DMS53 treated with DMSO at 0.1 percent for 48 hours (cell line): ENCODE data around the gene FAM50A.

Experiments
- DNase-seq: peaks from one replicate; lab custom pipeline; 2025; ENCODE audit not compliant: unreplicated experiment; lab: John Stamatoyannopoulos, UW

The FAM50A gene

DNA sequence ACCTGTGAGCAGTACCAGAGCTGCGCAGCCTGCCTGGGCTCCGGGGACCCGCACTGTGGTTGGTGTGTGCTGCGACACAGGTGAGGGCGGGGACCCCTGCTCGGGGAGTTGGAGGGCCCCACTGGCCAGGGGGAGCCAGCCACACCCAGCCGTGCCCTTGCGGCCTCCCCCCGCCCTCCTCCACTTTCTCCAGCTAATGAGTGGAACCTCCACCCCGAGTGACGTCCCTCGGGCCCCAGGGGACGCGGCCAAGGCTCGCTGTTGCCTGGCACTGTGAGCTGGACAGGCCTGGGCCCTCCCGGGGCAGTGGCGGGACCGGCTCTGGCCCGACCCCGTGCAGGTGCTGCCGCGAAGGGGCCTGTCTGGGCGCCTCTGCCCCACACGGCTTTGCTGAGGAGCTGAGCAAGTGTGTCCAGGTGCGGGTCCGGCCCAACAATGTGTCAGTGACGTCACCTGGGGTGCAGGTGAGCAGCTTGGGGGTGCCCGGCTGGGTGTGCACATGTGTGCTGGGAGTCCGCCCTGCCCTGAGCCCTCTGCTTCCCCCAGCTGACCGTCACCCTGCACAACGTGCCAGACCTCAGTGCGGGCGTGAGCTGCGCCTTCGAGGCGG lies 19.8 kb downstream of the FAM50A start:
- no peak for DNase-seq

DNA sequence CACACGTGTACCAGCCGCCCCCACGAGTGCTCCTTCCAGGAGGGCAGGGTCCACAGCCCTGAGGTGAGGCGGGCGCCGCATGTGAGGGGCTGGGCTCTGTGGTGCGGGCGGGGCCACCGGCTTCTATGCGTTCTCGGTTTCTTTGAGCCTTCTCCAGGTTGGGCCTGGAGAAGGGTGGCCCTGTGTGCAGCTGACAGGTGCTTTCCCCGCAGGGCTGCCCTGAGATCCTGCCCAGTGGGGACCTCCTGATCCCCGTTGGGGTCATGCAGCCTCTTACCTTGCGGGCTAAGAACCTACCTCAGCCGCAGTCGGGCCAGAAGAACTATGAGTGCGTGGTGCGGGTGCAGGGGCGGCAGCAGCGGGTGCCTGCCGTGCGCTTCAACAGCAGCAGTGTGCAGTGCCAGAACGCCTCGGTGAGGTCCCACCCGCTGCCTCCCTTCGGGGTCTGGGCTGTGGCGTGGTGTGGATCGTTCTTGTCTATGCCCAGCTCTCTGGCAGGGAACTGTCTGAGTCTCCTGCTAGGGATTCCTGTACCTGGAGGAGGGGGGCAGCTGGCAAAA lies 20.9 kb downstream of the FAM50A start:
- DNase-seq = no peak

DNA sequence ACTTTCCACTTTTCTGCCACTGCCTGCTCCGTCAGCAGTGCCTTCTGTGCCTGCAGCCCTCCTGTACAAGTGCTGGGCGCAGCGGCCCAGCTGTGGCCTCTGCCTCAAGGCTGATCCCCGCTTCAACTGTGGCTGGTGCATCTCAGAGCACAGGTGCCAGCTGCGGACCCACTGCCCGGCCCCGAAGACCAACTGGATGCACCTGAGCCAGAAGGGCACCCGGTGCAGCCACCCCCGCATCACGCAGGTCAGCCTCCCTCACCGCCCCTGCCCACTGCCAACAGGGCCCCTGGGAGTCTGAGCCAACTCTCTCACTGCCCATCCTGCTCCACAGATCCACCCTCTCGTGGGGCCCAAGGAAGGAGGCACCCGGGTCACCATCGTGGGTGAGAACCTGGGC lies 21.7 kb downstream of the FAM50A start:
- no peak for DNase-seq

DNA sequence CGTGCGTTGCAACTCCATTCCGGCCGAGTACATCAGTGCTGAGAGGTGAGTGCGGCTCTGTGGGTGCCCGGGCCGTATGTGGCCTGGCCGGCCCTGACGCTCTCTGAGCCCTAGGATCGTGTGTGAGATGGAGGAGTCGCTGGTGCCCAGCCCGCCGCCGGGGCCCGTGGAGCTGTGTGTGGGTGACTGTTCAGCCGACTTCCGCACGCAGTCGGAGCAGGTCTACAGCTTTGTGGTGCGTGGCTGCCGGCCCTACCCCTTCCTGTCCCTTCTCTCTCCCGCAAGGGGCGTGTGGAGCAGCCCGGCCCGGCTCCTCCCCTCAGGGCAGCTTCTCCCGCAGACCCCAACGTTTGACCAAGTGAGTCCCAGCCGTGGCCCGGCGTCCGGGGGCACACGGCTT lies 22.1 kb downstream of the FAM50A start:
- no peak for DNase-seq

DNA sequence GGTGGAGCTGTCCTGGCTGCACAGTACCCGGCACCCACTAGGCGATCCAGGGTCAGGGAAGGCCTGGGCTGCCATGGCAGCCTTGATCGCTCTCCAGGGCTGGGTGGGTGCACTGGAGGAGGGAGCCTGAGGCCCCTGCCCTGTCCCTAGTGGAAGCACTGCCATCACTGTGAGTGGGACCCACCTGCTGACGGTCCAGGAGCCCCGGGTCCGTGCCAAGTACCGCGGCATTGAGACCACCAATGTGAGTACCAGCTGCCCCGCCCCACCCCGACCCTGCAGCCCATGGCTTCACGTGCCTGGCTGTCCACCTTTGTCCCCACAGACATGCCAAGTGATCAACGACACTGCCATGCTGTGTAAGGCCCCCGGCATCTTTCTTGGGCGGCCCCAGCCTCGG lies 23.0 kb downstream of the FAM50A start:
- no peak for DNase-seq

DNA sequence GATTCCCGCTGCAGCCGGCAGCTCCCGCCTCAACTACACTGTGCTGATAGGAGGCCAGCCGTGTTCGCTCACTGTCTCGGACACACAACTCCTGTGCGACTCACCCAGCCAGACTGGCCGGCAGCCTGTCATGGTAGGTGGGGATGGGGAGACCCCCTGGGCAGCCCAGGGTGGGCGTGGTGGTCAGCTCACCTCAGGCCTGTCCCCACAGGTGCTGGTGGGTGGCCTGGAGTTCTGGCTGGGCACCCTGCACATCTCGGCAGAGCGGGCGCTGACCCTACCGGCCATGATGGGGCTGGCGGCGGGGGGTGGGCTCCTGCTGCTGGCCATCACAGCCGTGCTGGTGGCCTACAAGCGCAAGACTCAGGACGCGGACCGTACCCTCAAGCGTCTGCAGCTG lies 23.6 kb downstream of the FAM50A start:
- no peak for DNase-seq

DNA sequence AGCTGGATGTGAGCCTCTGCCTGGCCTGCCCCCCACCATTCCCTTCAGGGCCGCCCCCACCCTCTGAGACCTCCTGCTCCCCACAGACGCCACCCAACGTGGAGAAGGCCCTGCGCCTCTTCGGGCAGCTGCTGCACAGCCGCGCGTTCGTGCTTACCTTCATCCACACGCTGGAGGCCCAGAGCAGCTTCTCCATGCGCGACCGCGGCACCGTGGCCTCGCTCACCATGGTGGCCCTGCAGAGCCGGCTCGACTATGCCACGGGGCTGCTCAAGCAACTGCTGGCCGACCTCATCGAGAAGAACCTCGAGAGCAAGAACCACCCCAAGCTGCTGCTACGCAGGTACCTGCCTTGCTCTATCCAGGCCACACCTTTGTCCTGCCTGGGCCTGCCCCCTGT lies 24.3 kb downstream of the FAM50A start:
- no peak for DNase-seq

DNA sequence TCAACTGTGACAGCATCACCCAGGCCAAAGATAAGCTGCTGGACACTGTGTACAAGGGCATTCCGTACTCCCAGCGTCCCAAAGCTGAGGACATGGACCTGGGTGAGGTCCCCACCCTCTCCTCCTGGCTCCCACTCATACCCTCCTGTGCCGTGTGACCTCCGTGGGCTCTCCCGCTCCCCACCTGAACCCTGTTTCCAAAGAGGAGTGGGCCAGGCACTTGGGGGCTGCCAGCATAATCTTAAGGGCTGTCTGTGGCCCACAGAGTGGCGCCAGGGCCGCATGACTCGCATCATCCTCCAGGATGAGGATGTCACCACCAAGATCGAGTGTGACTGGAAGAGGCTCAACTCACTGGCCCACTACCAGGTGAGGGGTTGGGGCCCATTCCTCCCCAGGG lies 25.2 kb downstream of the FAM50A start:
- no peak for DNase-seq

DNA sequence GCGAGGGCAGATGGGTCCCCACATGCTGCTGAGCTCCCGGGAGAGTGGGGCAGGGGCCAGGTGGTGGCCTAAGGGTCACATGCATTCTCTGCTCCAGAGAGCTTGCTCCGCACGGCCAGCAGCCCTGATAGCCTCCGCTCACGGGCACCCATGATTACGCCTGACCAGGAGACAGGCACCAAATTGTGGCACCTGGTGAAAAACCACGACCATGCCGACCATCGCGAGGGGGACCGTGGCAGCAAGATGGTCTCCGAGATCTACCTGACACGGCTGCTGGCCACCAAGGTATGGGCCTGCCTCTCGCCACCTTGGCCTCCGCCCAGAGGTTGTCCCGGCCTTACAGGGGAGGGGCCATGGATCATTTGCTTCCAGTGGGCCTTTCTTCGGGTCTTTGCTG lies 25.9 kb downstream of the FAM50A start:
- DNase-seq = no peak

DNA sequence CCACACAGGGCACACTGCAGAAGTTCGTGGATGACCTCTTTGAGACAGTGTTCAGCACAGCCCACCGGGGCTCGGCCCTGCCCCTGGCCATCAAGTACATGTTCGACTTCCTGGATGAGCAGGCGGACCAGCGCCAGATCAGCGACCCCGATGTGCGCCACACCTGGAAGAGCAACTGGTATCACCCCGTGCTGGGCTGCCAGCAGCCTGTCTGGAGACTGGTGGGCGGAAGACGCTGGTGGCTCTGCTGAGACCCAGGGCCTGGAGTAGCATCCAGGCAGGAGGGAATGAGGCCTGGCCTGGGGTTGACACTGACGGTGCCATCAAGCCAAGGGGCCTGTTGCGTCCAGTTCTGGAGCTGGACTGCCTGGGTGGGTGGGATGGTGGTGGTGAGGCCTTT lies 26.5 kb downstream of the FAM50A start:
- no peak for DNase-seq

DNA sequence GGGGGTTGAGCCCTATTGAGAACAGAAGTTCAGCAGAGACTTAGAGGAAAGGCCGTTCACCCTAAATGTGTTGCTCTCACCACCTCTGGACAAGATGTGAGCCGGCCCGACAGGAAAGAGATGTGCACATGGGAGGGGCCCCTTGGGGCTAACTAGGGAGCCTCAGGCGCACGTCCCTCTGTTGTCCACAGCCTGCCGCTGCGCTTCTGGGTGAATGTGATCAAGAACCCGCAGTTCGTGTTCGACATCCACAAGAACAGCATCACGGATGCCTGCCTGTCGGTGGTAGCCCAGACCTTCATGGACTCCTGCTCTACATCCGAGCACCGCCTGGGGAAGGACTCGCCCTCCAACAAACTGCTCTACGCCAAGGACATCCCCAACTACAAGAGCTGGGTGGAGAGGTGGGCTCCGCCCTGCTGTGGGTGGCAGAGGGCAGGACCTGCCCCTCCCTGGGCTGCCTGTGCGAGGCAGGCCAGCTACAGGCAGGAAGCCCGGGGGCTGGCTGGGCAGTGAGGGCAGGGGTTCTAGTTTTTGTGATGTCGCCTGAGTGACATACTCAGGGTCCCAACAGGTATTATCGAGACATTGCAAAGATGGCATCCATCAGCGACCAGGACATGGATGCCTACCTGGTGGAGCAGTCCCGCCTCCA lies 27.1 kb downstream of the FAM50A start:
- DNase-seq = no peak

DNA sequence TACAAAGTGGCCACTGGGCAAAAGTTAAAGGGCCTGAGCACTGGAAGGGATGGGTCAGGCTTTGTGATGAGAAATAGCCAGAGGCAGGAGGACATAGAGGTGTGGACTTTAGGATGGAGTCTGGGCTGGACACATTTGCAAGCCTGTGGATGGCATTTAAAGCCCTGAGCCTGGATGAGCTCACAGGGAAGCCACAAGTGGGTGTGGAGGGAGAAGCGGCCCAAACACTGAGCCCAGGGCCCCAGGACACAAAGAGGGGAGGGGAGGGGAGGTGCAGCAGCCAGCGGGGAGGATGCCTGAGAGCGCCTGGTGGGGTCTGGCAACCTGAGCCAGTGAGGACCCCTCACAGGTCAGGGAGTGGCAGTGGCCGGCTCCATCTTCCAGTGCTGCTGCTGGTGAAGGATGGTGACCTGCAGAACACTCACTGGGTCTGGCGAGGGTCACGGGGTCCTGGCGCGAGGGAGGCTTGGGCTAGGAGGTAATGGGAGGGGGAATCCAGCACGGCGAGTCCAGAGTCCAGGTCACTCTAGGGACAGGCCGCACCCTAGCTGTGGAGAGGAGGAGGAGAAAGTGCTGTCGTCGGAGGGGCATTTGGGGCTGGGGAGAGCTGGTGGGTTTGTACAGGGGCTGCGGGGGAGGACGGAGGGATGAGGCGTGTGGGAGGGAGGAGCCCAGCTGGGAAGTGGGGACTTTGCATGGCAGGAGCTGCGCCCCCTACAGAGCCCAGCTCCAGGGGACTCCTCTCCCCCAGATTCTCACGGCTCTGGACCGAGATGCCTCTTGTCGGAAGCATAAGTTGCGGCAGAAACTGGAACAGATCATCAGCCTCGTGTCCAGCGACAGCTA lies 28.1 kb downstream of the FAM50A start:
- DNase-seq = no peak

DNA sequence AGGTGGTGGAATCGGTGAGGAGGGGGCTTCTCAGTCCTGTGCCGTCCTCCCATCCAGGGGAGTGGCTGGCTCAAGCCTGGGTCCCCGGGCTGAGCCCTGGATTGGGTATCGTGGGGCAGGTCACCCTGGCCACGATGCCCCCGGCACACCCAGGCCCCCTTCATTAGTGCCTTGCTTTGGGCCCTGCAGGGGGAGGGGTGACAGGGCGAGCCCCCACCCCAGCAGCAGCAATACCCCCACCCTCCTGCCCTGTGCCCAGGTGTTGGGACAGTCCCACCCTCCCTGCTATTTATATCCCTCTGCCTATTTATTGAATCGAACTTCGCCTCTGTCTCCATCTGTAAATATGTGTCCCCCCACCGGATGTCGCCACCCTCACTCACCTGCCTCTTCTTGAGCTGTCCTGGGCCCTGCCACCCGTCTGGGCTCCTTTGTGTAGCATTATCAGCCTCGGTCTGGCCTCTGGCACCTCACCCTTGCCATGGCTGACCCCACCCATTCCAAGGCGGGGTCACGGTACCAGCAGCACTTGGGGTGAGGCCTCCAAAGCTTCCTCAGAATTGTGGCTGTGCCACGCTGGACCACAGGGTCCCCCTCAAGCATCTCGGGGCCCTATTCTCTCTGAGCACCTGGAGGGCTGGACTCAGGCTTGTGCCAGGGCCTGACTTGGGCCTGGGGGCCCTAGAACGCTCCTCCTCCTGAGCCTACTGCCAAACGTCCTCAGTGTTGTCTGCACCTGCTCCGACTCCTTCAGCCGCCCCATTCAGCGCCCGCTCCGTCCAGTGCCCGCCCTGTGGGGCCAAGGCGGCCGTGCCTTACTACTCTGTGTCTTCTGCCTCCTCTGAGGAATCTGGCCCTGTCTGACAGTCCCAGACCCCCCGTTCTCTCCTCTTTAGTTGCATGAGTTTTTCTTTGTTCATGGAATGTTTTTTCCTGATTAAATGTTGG lies 29.0 kb downstream of the FAM50A start:
- DNase-seq = no peak

DNA sequence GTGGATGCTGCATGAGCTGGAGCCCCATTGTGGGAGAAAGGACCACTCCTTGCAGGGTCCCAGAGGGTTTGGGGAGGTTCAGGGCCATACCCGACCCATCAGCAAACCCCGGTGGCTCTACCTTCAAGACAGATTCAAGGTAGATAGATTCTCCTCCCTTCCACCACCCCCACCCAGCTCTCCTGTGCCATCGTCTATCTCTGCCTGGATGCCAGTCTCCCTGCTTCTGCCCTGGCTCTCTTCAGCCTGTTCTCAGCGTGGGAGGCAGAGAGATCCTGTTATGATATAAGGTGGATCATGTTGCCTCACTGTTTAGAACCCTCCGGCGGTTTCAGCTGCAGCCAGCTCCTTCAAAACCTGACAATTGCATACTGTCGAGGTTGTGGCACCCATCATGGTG lies 29.7 kb downstream of the FAM50A start:
- no peak for DNase-seq

DNA sequence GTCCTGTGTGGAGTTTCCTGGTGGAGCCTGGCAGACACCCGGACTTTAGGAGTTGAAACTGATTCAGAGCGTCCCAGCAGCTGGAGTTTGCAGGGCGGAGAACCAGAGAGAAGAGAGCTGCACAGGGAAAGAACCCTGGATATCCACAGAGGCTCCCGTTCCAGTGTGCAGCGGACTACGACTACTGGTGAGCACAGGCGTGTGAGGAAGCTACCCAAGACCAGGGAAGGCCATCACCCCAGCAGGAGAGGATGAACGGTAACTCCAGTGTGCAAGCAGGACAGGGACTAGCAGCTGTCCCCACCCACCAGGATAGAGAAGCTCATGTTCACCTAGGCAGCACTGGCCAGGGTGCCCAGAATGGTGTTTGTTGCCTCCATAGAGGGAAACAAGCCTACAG lies 32.9 kb downstream of the FAM50A start:
- DNase-seq = no peak

DNA sequence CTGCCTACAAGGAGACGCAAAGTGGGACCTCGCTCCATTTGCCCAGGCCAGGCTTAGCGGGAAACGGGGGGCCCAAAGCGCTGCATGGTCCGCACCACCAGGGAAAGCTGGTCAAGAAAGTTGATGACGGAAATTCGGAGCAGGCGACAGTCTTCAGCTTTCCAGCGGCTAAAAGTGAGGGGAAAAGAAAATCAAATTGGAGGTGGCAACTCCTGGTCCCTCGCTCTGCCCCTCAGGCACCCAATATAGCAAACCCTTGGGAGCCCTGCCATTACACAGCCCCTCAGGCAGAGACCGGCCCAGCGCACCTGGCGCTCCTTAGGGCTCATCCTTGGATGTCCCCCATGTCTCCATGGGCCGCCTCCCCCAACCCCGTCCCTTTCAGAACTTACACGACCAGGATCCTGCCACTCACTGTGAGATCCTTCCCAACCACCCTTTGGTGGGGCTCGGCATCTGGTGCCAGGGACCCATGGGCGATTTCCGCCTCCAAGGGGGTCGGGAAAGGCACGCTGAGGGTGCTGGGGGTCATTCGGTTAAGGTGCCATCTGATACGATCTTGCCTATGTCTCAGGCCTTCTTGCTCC lies 34.0 kb downstream of the FAM50A start:
- no peak for DNase-seq

DNA sequence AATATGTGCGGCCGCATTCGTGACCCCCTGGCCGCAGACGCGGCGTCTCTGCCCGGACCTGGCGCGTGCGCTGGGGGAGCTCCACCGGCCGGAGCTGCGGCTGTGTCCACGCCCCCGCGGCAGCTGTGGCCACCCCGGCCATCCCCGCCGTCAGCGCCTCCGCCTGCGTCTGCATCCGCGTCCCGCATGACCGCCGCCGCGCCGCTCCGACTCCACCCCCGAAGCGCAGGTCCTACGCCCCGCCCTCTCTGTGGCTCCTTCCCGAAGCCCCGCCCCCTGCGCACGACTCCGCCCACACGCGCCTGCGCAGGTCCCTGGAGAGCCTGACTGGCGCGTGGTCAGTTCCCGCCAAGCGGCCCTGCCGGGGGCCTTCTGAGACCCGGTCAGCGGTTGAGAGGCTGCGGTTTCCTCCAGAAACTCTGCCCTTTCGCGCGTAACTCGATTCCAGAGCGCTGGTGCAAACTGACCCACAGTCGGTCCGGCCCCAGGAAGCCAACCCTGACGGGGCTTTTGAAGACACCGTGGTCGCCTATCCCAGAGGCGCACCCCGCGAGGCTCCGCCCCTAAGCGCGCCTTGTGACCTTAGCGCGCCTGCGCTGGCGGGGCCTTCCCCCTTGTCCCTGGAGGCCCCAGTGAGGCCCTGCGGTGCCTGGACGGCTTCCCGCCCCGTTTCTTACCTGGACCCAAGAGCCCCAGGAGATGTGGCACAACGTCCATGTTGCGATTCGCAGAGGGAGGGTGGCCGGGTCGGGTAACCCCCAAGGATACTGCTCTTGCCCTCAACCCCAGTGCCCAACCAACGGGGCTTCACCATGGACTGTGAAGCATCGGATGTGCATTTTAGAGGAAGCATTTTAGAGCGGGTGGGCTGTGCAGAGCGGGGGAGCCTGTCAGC lies 35.0 kb downstream of the FAM50A start, which contains the start of gene LAGE3:
TSS of gene LAGE3 (minus strand) at position 554 of the 895 bp plus-strand sequence. CDS start at position 188, 366 bp downstream.
- DNase-seq = peak; percentile 85

DNA sequence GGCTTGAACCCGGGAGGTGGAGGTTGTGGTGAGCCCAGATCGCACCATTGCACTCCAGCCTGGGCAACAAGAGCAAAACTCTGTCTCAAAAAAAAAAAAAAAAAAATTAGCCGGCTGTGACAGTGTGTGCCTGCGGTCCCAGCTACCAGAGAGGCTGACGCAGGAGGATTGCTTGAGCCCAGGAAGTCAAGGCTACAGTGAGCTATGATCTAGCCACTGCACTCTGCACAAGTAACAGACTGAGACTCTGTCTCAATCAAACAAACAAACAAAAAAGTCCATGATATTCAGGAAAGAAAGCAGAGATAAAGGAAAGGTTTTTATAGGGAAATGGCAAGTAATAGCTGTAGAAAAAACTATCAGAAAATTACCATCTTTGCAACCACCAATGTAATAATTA lies 37.3 kb downstream of the FAM50A start:
- DNase-seq = no peak

DNA sequence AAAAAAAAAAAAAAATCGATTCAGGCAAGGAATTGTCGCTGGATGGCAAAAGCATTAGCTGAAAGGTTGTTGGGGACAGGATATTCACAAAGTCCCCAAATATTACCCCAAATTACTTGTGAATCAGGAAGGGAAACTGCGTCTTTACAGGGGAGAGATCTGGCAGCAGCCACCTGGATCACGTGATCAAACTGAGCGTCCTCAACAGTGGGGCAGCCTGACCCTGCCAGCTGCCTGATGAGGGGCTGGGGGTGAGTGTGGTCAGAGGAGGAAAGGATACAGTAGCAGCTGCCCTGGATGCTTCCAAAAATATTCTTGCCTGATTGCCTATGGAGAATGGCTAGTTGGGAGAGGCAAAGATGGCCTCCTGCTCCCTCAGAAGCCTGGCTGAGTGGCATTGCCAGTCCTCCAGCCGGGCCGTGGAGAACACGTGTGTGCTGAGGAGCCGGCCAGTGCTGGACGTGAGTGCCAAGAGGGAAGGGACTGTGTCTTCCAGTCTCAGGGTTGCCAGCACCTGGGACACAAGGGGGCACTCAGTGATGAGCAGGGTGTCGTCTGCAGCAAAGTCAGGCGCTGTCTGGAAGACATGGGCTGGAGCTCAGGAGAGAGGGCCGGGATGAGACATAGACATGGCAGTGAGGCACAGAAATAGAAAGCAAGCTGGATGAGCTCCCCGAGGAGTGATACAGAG lies 38.1 kb downstream of the FAM50A start:
- DNase-seq = no peak
